GM23338 (cell line): ENCODE data around the gene CEP72. TPM values are rescaled to one million over a fixed set of nuclear protein-coding genes. Genes with fewer than 3 reads are reported as not detected.

Source experiments
- ATAC-seq: fragments of 200-7000 bp; cut with Tn5 transposase; 3 replicates; pipeline ENCODE4 v1.9.1; 2020
- DNase-seq: peaks from one replicate; pipeline ENCODE4 v3.0.0-alpha.2; 2015; ENCODE audit warnings: low spot score
- H2AFZ ChIP-seq: fragments of 200-600 bp; sonication (generic); 2 replicates; pipeline ENCODE4 v1.8.0; 2016; ENCODE audit warnings: antibody characterized with exemption, mild to moderate bottlenecking, moderate library complexity
- H3F3A ChIP-seq: fragments of 200-600 bp; sonication (generic); replicated peaks from 2 replicates; pipeline ENCODE4 v1.8.0; 2017; ENCODE audit warnings: antibody characterized with exemption, mixed run types, low read depth
- H3K27ac ChIP-seq: fragments of 200-600 bp; sonication (generic); 2 replicates; pipeline ENCODE4 v1.6.1; 2016; ENCODE audit warnings: low read depth
- H3K27me3 ChIP-seq: fragments of 200-600 bp; sonication (generic); 2 replicates; pipeline ENCODE4 v1.8.0; 2016; ENCODE audit warnings: mild to moderate bottlenecking, mixed run types, moderate library complexity; ENCODE audit not compliant: insufficient read depth
- H3K36me3 ChIP-seq: fragments of 200-600 bp; sonication (generic); 2 replicates; pipeline ENCODE4 v1.8.0; 2016; ENCODE audit warnings: mild to moderate bottlenecking; ENCODE audit not compliant: insufficient read depth
- H3K4me1 ChIP-seq: fragments of 200-600 bp; sonication (generic); 2 replicates; pipeline ENCODE4 v1.8.0; 2016; ENCODE audit warnings: mild to moderate bottlenecking, moderate library complexity; ENCODE audit not compliant: insufficient read depth
- H3K4me2 ChIP-seq: fragments of 200-600 bp; sonication (generic); 2 replicates; pipeline ENCODE4 v1.7.1; 2017; ENCODE audit warnings: mixed run types
- H3K4me3 ChIP-seq: fragments of 200-600 bp; sonication (generic); 2 replicates; pipeline ENCODE4 v1.6.1; 2016; ENCODE audit warnings: mixed run types
- H3K79me2 ChIP-seq: fragments of 200-600 bp; sonication (generic); replicated peaks from 2 replicates; pipeline ENCODE4 v1.8.0; 2017; ENCODE audit warnings: mild to moderate bottlenecking; ENCODE audit not compliant: insufficient read depth
- H3K9me2 ChIP-seq: fragments of 200-600 bp; sonication (generic); 2 replicates; pipeline ENCODE4 v1.8.0; 2017; ENCODE audit not compliant: insufficient read depth
- H4K20me1 ChIP-seq: fragments of 200-600 bp; sonication (generic); replicated peaks from 2 replicates; pipeline ENCODE4 v1.8.0; 2017; ENCODE audit warnings: mild to moderate bottlenecking; ENCODE audit not compliant: insufficient read depth
- H3K27ac Mint-ChIP-seq: 2 replicates; pipeline ENCODE4 v1.8.0; 2020; ENCODE audit warnings: inconsistent platforms, mild to moderate bottlenecking, moderate library complexity, mixed read lengths
- H3K27me3 Mint-ChIP-seq: 3 replicates; pipeline ENCODE4 v1.8.0; 2022; ENCODE audit warnings: low read depth, mild to moderate bottlenecking, moderate library complexity, mixed read lengths, inconsistent platforms; ENCODE audit not compliant: insufficient read depth, poor library complexity
- H3K36me3 Mint-ChIP-seq: 3 replicates; pipeline ENCODE4 v1.8.0; 2021; ENCODE audit warnings: low read depth, mild to moderate bottlenecking, inconsistent platforms, moderate library complexity, mixed read lengths
- H3K4me1 Mint-ChIP-seq: 3 replicates; pipeline ENCODE4 v1.8.0; 2020; ENCODE audit warnings: mild to moderate bottlenecking, inconsistent platforms, mixed read lengths
- H3K4me3 Mint-ChIP-seq: 3 replicates; pipeline ENCODE4 v1.8.0; 2021; ENCODE audit warnings: moderate library complexity, mild to moderate bottlenecking, inconsistent platforms, mixed read lengths
- H3K9me3 Mint-ChIP-seq: 3 replicates; pipeline ENCODE4 v1.8.0; 2020; ENCODE audit warnings: moderate library complexity, mild to moderate bottlenecking, inconsistent platforms, mixed read lengths
- CREB1 ChIP-seq: fragments of 250-450 bp; sonication (Bioruptor Pico); IDR thresholded peaks from 2 replicates; pipeline ENCODE4 v1.5.0; 2020; ENCODE audit warnings: low read depth, mild to moderate bottlenecking, moderate library complexity
- EZH2 ChIP-seq: fragments of 200-600 bp; sonication (generic); IDR thresholded peaks from one replicate; pipeline ENCODE4 v1.8.0; 2017; ENCODE audit warnings: antibody characterized with exemption, mild to moderate bottlenecking, low read depth; ENCODE audit not compliant: unreplicated experiment
- EZH2phosphoT487 ChIP-seq: fragments of 200-600 bp; sonication (generic); IDR thresholded peaks from one replicate; pipeline ENCODE4 v1.8.1; 2018; ENCODE audit warnings: antibody characterized with exemption; ENCODE audit not compliant: unreplicated experiment
- JUNB ChIP-seq: IDR thresholded peaks from one replicate; pipeline ENCODE4 v1.6.1; 2016; ENCODE audit warnings: antibody characterized with exemption; ENCODE audit not compliant: unreplicated experiment
- NANOG ChIP-seq: IDR thresholded peaks from 2 replicates; pipeline ENCODE4 v1.6.1; 2016; ENCODE audit warnings: antibody characterized with exemption, borderline replicate concordance
- POLR2AphosphoS5 ChIP-seq: IDR thresholded peaks from 2 replicates; pipeline ENCODE4 v1.6.1; 2016; ENCODE audit warnings: antibody characterized with exemption, low read depth
- STAT1 ChIP-seq: IDR thresholded peaks from one replicate; pipeline ENCODE4 v1.6.1; 2016; ENCODE audit warnings: antibody characterized with exemption; ENCODE audit not compliant: unreplicated experiment
- ZNF114 ChIP-seq: fragments of 250-450 bp; sonication (Bioruptor Pico); IDR thresholded peaks from 2 replicates; pipeline ENCODE4 v1.5.0; 2020; ENCODE audit warnings: mild to moderate bottlenecking, moderate library complexity
- ZNF331 ChIP-seq: fragments of 250-450 bp; sonication (Bioruptor Pico); IDR thresholded peaks from 2 replicates; pipeline ENCODE4 v1.5.0; 2020; ENCODE audit warnings: low read depth, mild to moderate bottlenecking, moderate library complexity
- polyA plus RNA-seq: library from polyadenylated mRNA; unstranded; fragments of >200 nt; fragmentation: Nextera tagmentation; extraction: Ambion mirVana; gene quantifications from 2 replicates; pipeline ENCODE4 v1.2.1, GENCODE V29; 2016
- total RNA-seq: library from RNA; depleted of rRNA; stranded (reverse); fragments of >200 nt; shearing (Covaris generic); gene quantifications from 2 replicates; pipeline ENCODE4 v1.2.3, GENCODE V29; 2014
- TF ChIP-seq, protein P1 (sequence below): IDR thresholded peaks from 2 replicates; pipeline ENCODE4 v1.6.1; 2016; ENCODE audit warnings: antibody characterized with exemption
- TF ChIP-seq, protein P2 (sequence below): IDR thresholded peaks from one replicate; pipeline ENCODE4 v1.6.1; 2018; ENCODE audit warnings: antibody characterized with exemption; ENCODE audit not compliant: unreplicated experiment
- TF ChIP-seq, protein P3 (sequence below), 2 experiments: fragments of 200-600 bp in 1 of 2; sonication (generic) in 1 of 2; conservative IDR thresholded peaks; 2 replicates each; pipeline versions ENCODE4 v1.5.1 to v1.6.1; 2016 to 2017; ENCODE audit warnings: antibody characterized with exemption in 2 of 2, low read depth in 2 of 2, mild to moderate bottlenecking in 2 of 2, moderate library complexity in 1 of 2
- TF ChIP-seq, protein P4 (sequence below): fragments of 250-450 bp; sonication (Bioruptor Pico); IDR thresholded peaks from 2 replicates; pipeline ENCODE4 v1.5.0; 2020; ENCODE audit warnings: mild to moderate bottlenecking, moderate library complexity

CEP72 gene
- total and polyA plus RNA-seq, 2 experiments from 2014 or later, result 15.5 to 27.1 TPM

DNA sequence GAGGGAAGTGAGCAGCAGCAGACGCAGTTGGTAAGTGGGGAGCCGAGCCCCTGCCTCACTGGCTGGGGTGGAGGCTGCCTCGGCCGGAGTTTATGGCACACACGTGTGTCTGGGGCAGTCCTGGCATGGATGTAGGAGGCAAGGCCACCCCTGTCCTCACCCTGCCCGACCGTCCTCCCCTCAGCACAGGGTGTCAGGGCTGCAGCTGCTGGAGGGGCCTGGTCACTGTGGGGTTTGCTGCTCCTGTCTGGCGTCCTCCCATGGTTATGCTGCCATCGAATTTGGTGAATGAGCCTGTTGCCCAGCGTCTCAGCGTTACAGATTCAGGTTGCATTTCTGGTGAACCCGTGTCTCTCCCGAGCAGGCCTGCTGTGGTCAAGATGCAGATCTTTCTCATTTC lies 32.4 kb downstream of the CEP72 start:
- H3K4me1 ChIP-seq, result no peaks in the 10 kb centered on the region
- TF ChIP-seq ZNF114 (no peak), CREB1 (CRISPR knock-in tag) (no peak), EZH2phosphoT487 (no peak), JUNB (no peak), NANOG (no peak), POLR2AphosphoS5 (no peak), EZH2 (no peak), ZNF331 (CRISPR knock-in tag) (no peak), STAT1 (no peak)
- TF ChIP-seq, protein P1, sequence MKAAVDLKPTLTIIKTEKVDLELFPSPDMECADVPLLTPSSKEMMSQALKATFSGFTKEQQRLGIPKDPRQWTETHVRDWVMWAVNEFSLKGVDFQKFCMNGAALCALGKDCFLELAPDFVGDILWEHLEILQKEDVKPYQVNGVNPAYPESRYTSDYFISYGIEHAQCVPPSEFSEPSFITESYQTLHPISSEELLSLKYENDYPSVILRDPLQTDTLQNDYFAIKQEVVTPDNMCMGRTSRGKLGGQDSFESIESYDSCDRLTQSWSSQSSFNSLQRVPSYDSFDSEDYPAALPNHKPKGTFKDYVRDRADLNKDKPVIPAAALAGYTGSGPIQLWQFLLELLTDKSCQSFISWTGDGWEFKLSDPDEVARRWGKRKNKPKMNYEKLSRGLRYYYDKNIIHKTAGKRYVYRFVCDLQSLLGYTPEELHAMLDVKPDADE, result no peak
- TF ChIP-seq, protein P2, sequence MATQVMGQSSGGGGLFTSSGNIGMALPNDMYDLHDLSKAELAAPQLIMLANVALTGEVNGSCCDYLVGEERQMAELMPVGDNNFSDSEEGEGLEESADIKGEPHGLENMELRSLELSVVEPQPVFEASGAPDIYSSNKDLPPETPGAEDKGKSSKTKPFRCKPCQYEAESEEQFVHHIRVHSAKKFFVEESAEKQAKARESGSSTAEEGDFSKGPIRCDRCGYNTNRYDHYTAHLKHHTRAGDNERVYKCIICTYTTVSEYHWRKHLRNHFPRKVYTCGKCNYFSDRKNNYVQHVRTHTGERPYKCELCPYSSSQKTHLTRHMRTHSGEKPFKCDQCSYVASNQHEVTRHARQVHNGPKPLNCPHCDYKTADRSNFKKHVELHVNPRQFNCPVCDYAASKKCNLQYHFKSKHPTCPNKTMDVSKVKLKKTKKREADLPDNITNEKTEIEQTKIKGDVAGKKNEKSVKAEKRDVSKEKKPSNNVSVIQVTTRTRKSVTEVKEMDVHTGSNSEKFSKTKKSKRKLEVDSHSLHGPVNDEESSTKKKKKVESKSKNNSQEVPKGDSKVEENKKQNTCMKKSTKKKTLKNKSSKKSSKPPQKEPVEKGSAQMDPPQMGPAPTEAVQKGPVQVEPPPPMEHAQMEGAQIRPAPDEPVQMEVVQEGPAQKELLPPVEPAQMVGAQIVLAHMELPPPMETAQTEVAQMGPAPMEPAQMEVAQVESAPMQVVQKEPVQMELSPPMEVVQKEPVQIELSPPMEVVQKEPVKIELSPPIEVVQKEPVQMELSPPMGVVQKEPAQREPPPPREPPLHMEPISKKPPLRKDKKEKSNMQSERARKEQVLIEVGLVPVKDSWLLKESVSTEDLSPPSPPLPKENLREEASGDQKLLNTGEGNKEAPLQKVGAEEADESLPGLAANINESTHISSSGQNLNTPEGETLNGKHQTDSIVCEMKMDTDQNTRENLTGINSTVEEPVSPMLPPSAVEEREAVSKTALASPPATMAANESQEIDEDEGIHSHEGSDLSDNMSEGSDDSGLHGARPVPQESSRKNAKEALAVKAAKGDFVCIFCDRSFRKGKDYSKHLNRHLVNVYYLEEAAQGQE, result no peak
- TF ChIP-seq, protein P3, sequence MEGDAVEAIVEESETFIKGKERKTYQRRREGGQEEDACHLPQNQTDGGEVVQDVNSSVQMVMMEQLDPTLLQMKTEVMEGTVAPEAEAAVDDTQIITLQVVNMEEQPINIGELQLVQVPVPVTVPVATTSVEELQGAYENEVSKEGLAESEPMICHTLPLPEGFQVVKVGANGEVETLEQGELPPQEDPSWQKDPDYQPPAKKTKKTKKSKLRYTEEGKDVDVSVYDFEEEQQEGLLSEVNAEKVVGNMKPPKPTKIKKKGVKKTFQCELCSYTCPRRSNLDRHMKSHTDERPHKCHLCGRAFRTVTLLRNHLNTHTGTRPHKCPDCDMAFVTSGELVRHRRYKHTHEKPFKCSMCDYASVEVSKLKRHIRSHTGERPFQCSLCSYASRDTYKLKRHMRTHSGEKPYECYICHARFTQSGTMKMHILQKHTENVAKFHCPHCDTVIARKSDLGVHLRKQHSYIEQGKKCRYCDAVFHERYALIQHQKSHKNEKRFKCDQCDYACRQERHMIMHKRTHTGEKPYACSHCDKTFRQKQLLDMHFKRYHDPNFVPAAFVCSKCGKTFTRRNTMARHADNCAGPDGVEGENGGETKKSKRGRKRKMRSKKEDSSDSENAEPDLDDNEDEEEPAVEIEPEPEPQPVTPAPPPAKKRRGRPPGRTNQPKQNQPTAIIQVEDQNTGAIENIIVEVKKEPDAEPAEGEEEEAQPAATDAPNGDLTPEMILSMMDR (conservative IDR thresholded peaks at IDR 0.05; ENCODE audit: low read depth in 2 of 2), result no peak
- TF ChIP-seq, protein P4, sequence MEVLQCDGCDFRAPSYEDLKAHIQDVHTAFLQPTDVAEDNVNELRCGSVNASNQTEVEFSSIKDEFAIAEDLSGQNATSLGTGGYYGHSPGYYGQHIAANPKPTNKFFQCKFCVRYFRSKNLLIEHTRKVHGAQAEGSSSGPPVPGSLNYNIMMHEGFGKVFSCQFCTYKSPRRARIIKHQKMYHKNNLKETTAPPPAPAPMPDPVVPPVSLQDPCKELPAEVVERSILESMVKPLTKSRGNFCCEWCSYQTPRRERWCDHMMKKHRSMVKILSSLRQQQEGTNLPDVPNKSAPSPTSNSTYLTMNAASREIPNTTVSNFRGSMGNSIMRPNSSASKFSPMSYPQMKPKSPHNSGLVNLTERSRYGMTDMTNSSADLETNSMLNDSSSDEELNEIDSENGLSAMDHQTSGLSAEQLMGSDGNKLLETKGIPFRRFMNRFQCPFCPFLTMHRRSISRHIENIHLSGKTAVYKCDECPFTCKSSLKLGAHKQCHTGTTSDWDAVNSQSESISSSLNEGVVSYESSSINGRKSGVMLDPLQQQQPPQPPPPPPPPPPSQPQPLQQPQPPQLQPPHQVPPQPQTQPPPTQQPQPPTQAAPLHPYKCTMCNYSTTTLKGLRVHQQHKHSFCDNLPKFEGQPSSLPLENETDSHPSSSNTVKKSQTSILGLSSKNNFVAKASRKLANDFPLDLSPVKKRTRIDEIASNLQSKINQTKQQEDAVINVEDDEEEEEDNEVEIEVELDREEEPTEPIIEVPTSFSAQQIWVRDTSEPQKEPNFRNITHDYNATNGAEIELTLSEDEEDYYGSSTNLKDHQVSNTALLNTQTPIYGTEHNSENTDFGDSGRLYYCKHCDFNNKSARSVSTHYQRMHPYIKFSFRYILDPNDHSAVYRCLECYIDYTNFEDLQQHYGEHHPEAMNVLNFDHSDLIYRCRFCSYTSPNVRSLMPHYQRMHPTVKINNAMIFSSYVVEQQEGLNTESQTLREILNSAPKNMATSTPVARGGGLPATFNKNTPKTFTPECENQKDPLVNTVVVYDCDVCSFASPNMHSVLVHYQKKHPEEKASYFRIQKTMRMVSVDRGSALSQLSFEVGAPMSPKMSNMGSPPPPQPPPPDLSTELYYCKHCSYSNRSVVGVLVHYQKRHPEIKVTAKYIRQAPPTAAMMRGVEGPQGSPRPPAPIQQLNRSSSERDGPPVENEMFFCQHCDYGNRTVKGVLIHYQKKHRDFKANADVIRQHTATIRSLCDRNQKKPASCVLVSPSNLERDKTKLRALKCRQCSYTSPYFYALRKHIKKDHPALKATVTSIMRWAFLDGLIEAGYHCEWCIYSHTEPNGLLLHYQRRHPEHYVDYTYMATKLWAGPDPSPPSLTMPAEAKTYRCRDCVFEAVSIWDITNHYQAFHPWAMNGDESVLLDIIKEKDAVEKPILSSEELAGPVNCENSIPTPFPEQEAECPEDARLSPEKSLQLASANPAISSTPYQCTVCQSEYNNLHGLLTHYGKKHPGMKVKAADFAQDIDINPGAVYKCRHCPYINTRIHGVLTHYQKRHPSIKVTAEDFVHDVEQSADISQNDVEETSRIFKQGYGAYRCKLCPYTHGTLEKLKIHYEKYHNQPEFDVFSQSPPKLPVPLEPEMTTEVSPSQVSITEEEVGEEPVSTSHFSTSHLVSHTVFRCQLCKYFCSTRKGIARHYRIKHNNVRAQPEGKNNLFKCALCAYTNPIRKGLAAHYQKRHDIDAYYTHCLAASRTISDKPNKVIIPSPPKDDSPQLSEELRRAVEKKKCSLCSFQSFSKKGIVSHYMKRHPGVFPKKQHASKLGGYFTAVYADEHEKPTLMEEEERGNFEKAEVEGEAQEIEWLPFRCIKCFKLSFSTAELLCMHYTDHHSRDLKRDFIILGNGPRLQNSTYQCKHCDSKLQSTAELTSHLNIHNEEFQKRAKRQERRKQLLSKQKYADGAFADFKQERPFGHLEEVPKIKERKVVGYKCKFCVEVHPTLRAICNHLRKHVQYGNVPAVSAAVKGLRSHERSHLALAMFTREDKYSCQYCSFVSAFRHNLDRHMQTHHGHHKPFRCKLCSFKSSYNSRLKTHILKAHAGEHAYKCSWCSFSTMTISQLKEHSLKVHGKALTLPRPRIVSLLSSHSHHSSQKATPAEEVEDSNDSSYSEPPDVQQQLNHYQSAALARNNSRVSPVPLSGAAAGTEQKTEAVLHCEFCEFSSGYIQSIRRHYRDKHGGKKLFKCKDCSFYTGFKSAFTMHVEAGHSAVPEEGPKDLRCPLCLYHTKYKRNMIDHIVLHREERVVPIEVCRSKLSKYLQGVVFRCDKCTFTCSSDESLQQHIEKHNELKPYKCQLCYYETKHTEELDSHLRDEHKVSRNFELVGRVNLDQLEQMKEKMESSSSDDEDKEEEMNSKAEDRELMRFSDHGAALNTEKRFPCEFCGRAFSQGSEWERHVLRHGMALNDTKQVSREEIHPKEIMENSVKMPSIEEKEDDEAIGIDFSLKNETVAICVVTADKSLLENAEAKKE, result no peak
- ATAC-seq, result no peak
- peaks cover 5% of the 10 kb centered on the region for H3K27me3 Mint-ChIP-seq
- peaks cover 24% of the 10 kb centered on the region for H3K36me3 ChIP-seq
- no peak for DNase-seq
- peaks cover 5% of the 10 kb centered on the region; the same call in 2 of the 3 replicates for H3K9me3 Mint-ChIP-seq
- H4K20me1 ChIP-seq, result peaks cover 3% of the 10 kb centered on the region; the same call in 1 of the 2 replicates
- H3K4me2 ChIP-seq, result no peak overlapping the region
- no peaks in the 10 kb centered on the region for H3K4me1 Mint-ChIP-seq
- no peaks in the 10 kb centered on the region for H3K9me2 ChIP-seq
- H3K27ac ChIP-seq, result no peak overlapping the region
- H3K79me2 ChIP-seq, result no peaks in the 10 kb centered on the region; the same call in 1 of the 2 replicates
- peaks cover 28% of the 10 kb centered on the region for H3K36me3 Mint-ChIP-seq
- H3K27me3 ChIP-seq, result no peaks in the 10 kb centered on the region
- H3K4me3 ChIP-seq, result no peak overlapping the region
- no peak overlapping the region for H3K4me3 Mint-ChIP-seq
- H2AFZ ChIP-seq, result no peak overlapping the region
- H3K27ac Mint-ChIP-seq, result no peak overlapping the region
- H3F3A ChIP-seq, result peaks cover 6% of the 10 kb centered on the region; the same call in 1 of the 2 replicates
